ENCODE measurements around the gene SH3D19.

DNA sequence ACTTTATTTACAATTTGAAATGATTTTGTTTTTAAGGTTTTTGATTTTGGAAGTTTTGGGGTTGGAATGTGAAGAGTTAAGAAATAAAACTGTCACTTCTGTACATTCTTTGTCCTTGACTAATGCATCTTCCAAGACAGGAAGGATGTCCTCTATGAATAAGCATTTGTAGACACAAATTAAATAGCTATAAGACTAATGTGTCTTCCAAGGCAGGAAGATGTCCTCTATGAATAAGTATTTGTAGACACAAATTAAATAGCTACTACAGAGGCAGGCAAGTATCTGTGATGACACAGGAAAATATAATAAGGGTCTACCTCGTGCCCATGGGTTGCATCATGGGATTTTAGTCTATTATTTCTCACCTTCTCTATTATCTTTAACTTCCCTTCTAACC lies 33.9 kb downstream of the SH3D19 start:
- TF ChIP-seq, protein P1, sequence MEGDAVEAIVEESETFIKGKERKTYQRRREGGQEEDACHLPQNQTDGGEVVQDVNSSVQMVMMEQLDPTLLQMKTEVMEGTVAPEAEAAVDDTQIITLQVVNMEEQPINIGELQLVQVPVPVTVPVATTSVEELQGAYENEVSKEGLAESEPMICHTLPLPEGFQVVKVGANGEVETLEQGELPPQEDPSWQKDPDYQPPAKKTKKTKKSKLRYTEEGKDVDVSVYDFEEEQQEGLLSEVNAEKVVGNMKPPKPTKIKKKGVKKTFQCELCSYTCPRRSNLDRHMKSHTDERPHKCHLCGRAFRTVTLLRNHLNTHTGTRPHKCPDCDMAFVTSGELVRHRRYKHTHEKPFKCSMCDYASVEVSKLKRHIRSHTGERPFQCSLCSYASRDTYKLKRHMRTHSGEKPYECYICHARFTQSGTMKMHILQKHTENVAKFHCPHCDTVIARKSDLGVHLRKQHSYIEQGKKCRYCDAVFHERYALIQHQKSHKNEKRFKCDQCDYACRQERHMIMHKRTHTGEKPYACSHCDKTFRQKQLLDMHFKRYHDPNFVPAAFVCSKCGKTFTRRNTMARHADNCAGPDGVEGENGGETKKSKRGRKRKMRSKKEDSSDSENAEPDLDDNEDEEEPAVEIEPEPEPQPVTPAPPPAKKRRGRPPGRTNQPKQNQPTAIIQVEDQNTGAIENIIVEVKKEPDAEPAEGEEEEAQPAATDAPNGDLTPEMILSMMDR (IDR thresholded peaks at IDR 0.05), result no peak
- TF ChIP-seq POLR2A (IDR thresholded peaks at IDR 0.05), result no peak
